ENCODE data around the gene FAM9B.

Gene FAM9B

DNA sequence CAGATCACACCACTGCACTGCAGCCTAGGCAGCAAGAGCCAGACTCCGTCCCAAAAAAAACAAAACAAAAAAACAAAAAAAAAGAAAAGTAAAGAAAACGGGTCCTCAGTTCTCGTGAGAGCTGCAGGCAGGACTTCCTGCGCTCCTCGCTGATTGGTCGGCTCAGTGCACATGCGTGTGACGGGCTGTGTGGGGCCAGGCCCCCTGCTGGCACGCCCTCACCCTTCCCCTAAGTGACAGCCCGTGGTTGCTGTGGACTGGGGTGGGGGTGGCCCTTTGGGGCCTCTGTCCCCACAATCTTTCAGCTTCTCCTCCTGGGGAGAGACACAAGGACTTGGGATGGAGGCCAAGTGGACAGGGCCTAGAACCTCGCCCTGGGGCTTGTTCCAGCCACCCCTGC lies at the start of gene FAM9B:
FAM9B (minus strand) TSS at position 139 of the 400 bp plus-strand sequence. CDS start 1,141 bp downstream, outside the sequence.
- Histone ChIP-seq H3K4me1 (ENCODE audit: insufficient read depth, low read length) (no peaks in the 10 kb centered on the region), H3K4me3 (ENCODE audit: low read length) (no peak within 1 kb of the TSS), H3K36me3 (ENCODE audit: insufficient read depth, low read length) (no peaks in the 10 kb centered on the region), H3K9me3 (ENCODE audit: low read length) (no peaks in the 10 kb centered on the region), H2AFZ (ENCODE audit: low read depth, low read length) (no peak within 1 kb of the TSS), H3K27me3 (ENCODE audit: insufficient read depth, low read length) (peaks cover 3% of the 10 kb centered on the region)

DNA sequence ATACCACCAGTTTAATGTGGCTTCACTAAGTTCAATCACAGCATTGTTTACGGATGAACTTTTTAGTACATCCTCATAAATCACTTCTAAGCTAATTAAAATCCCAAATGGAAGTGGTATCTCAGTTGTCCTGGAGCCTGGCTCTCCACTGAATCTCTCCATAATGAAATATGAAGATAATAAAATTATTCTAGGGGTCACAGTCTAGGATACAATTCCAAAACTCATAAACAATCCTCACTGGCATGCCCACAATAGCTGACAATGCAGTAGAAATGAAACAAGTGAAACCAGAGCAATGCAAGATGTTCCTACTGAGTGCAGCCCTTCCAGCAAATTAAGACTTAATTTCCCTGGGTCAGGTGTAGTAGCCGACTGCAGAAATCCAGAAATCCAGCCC lies 47.3 kb upstream of the FAM9B start:
- no peak overlapping the region for H3K4me3 ChIP-seq (ENCODE audit: low read length)
- no peaks in the 10 kb centered on the region for H3K4me1 ChIP-seq (ENCODE audit: insufficient read depth, low read length)
- no peaks in the 10 kb centered on the region for H3K27me3 ChIP-seq (ENCODE audit: insufficient read depth, low read length)
- no peaks in the 10 kb centered on the region for H3K9me3 ChIP-seq (ENCODE audit: low read length)
- no peak overlapping the region for H2AFZ ChIP-seq (ENCODE audit: low read depth, low read length)
- H3K36me3 ChIP-seq (ENCODE audit: insufficient read depth, low read length): no peaks in the 10 kb centered on the region

DNA sequence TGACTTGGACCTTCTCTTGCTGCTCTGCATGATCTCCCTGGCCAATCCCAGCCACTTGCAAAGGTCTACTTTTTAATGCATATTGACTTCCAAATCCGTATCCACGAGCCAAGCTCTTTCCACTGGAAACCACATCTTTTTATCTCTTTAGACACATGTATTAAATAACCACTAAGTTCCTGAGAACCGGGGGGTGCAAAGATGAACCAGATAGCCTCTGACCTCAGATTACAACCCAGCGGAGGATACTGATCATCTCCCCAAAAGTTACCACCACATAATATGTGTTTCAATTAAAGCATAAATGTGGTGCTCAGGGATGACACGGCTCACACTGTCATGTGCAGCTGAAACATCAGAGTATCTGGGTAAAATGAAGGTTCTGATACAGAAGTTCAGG lies 40.4 kb upstream of the FAM9B start:
- Histone ChIP-seq H3K36me3 (ENCODE audit: insufficient read depth, low read length) (no peaks in the 10 kb centered on the region), H3K9me3 (ENCODE audit: low read length) (no peaks in the 10 kb centered on the region), H2AFZ (ENCODE audit: low read depth, low read length) (no peak overlapping the region), H3K27me3 (ENCODE audit: insufficient read depth, low read length) (peaks cover 2% of the 10 kb centered on the region), H3K4me3 (ENCODE audit: low read length) (no peak overlapping the region), H3K4me1 (ENCODE audit: insufficient read depth, low read length) (no peaks in the 10 kb centered on the region)

DNA sequence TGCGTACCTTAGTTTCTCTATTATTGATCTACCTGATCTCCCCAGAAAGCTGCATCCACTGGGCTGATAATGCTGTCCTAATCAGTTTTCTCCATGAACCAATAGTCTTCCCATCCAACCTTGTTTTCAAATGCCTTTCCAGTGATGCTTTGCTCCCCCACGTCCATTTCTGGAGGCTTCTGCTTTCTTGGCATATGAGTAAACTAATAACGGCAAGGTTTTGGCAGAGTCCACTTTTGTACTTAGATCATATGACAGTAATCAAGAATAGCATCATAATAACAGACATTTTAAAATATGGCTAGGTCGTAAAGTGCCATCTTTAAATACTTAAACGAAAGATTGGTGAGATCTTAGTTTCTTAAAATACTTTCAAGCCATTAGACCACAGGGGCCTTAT lies 38.4 kb upstream of the FAM9B start:
- no peaks in the 10 kb centered on the region for H3K4me1 ChIP-seq (ENCODE audit: insufficient read depth, low read length)
- no peaks in the 10 kb centered on the region for H3K36me3 ChIP-seq (ENCODE audit: insufficient read depth, low read length)
- H3K4me3 ChIP-seq (ENCODE audit: low read length): no peak overlapping the region
- H3K9me3 ChIP-seq (ENCODE audit: low read length): no peaks in the 10 kb centered on the region
- no peak overlapping the region for H2AFZ ChIP-seq (ENCODE audit: low read depth, low read length)
- peaks cover 2% of the 10 kb centered on the region for H3K27me3 ChIP-seq (ENCODE audit: insufficient read depth, low read length)

DNA sequence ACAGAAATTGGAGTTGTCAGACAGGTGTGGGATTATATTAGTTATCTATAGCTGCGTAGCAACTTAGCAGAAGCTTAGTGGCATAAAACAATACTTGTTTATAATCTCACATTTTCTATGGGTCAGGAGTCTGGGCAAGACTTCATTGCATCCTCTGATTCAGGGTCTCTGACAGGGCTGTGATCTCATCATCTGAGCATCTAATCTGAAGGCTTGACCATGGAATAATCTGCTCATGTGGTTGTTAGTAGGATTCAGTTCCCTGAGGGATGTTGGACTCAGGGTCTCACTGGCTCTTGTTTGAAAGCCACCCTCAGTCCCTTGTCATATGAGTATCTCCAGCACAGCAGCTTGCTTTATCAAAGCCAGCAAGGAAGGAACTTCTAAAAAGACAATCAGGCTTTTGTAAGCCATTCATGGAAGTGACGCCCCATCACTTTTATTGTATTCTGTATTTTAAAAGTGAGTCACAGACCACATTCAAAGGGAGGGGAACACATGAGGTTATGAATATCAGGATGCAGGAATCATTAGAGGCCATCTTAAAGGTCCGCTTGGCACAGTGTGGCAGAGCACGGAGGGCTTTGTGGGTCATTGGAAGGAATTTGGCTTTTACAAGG lies 37.2 kb upstream of the FAM9B start:
- Histone ChIP-seq H3K36me3 (ENCODE audit: insufficient read depth, low read length) (no peaks in the 10 kb centered on the region), H3K4me3 (ENCODE audit: low read length) (no peak overlapping the region), H3K9me3 (ENCODE audit: low read length) (no peaks in the 10 kb centered on the region), H2AFZ (ENCODE audit: low read depth, low read length) (no peak overlapping the region), H3K27me3 (ENCODE audit: insufficient read depth, low read length) (peaks cover 2% of the 10 kb centered on the region), H3K4me1 (ENCODE audit: insufficient read depth, low read length) (no peaks in the 10 kb centered on the region)

DNA sequence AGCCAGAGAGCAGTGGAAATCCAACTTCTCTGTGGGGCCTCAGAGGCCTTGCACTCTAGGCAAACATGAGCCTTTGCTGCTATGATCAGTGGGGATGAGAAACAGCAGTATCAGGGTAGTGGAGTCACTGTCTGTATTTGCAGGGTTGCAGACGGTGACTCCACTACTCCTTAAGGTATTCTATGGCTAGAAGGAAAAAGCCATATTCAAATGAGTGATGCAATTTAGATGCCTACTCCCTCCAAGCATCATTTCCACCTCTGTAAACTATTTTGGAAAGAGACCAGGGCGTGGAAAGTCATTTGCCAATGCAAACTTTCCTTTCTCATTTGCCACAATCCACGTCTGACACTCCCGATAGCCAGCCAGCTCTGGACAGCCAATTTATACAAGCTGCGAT lies 35.6 kb upstream of the FAM9B start:
- Histone ChIP-seq H3K36me3 (ENCODE audit: insufficient read depth, low read length) (no peaks in the 10 kb centered on the region), H3K4me3 (ENCODE audit: low read length) (no peak overlapping the region)

DNA sequence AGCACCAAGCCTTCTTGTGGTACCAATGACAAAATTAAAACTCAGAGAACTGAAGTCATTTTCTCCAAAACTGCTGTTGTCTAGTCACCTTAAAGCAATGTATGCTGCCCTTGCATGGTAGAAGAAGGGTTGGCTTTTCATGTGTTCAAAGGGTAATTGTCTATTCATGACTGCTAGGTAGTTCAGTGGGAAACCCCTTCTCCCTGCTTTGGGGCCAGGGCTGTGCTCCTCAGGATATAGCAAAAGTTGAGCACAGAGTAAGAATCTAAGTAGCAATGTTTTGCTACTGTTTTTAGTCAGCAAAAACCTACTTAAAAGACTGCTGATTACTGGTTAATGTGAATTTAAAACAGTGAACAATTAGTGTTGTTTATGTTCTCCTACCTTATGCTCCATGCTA lies 30.8 kb upstream of the FAM9B start:
- H3K4me1 ChIP-seq (ENCODE audit: insufficient read depth, low read length): no peaks in the 10 kb centered on the region
- H3K9me3 ChIP-seq (ENCODE audit: low read length): no peaks in the 10 kb centered on the region
- no peak overlapping the region for H3K4me3 ChIP-seq (ENCODE audit: low read length)
- no peaks in the 10 kb centered on the region for H3K36me3 ChIP-seq (ENCODE audit: insufficient read depth, low read length)
- no peak overlapping the region for H2AFZ ChIP-seq (ENCODE audit: low read depth, low read length)
- no peaks in the 10 kb centered on the region for H3K27me3 ChIP-seq (ENCODE audit: insufficient read depth, low read length)

More for the DNA sequence above, 35.6 kb upstream of the FAM9B start:
- no peaks in the 10 kb centered on the region for H3K4me1 ChIP-seq (ENCODE audit: insufficient read depth, low read length)
- H2AFZ ChIP-seq (ENCODE audit: low read depth, low read length): no peak overlapping the region
- no peaks in the 10 kb centered on the region for H3K27me3 ChIP-seq (ENCODE audit: insufficient read depth, low read length)
- no peaks in the 10 kb centered on the region for H3K9me3 ChIP-seq (ENCODE audit: low read length)

DNA sequence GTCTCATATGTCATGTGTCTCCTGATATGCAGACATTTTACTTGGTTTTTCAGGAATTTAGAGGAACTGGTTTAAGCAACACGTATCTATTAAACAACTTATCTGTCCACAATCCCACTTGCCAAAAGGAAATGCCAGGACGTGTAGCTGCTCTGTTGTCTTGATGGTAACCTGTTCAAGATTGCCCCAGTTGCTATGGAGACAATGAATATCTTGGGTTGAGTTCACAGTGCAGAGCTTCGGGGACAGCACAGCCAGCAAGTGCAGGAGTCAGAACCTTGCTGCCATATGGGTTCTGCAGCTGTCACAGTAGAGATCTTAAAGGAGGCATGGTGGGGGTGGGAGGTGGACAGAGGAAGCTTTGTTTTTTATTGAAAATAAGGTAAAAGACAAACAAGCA lies 28.7 kb upstream of the FAM9B start:
- no peaks in the 10 kb centered on the region for H3K36me3 ChIP-seq (ENCODE audit: insufficient read depth, low read length)
- H2AFZ ChIP-seq (ENCODE audit: low read depth, low read length): no peak overlapping the region
- H3K27me3 ChIP-seq (ENCODE audit: insufficient read depth, low read length): no peaks in the 10 kb centered on the region
- H3K9me3 ChIP-seq (ENCODE audit: low read length): no peaks in the 10 kb centered on the region
- H3K4me1 ChIP-seq (ENCODE audit: insufficient read depth, low read length): no peaks in the 10 kb centered on the region
- H3K4me3 ChIP-seq (ENCODE audit: low read length): no peak overlapping the region

DNA sequence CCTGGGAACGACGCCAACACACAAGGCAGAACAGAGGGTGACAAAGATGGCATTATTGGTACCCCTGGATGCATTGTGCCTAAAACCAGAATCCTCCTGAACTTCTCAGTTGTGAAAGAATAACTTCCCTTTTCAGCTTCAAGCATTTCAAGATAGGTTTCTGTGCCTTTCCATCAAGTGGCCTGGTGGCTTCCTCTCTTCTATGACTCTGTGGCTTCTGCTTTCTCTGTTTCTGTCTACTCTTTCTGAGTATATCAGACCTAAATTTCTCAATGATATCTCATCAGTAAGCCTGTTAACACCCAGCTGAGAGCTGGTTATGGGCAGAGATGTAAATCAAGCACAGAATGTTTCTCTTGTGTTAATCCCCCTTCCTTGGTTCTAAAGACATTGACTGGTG lies 21.4 kb upstream of the FAM9B start:
- no peaks in the 10 kb centered on the region for H3K27me3 ChIP-seq (ENCODE audit: insufficient read depth, low read length)
- H3K4me1 ChIP-seq (ENCODE audit: insufficient read depth, low read length): no peaks in the 10 kb centered on the region
- H3K4me3 ChIP-seq (ENCODE audit: low read length): no peak overlapping the region
- no peak overlapping the region for H2AFZ ChIP-seq (ENCODE audit: low read depth, low read length)
- no peaks in the 10 kb centered on the region for H3K36me3 ChIP-seq (ENCODE audit: insufficient read depth, low read length)
- no peaks in the 10 kb centered on the region for H3K9me3 ChIP-seq (ENCODE audit: low read length)

DNA sequence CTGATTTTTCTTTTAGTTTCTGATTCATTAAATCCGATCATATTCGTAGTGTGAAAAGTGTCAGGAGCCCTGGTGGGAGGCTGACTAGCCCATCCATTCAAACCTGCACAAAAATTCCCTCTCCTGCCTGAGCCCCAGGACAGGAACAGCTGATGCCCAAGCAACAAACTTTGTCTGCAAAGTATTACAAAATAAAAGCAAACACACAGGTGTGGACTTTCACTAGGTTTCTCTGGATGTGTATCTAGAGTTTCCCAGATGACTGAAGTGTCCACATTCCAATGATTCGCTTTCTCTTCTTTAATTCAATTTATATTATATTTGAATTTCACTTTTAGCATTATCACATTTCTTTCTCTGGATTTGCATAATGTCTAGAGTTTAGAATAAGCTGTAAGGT lies 18.2 kb upstream of the FAM9B start:
- no peaks in the 10 kb centered on the region for H3K27me3 ChIP-seq (ENCODE audit: insufficient read depth, low read length)
- no peaks in the 10 kb centered on the region for H3K4me1 ChIP-seq (ENCODE audit: insufficient read depth, low read length)
- no peak overlapping the region for H3K4me3 ChIP-seq (ENCODE audit: low read length)
- no peak overlapping the region for H2AFZ ChIP-seq (ENCODE audit: low read depth, low read length)
- no peaks in the 10 kb centered on the region for H3K36me3 ChIP-seq (ENCODE audit: insufficient read depth, low read length)
- no peaks in the 10 kb centered on the region for H3K9me3 ChIP-seq (ENCODE audit: low read length)

DNA sequence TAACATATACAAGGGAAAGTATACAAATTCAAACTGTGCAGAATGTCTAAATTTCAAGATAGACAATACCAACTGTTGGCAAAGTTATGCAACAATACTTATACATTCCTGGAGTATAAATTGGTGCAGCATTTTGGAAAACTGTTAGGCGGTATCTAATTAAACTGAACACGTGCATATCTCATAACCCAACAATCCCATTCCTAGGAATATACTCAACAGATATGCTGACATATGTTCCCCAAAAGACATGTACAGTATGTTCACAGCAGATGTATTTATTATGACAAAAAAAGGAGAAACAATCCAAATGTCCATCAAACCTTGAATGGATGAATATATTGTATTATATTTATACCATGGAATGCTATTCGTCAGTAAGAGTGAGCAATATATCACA lies 16.4 kb upstream of the FAM9B start:
- no peaks in the 10 kb centered on the region for H3K9me3 ChIP-seq (ENCODE audit: low read length)
- H3K27me3 ChIP-seq (ENCODE audit: insufficient read depth, low read length): no peaks in the 10 kb centered on the region
- no peaks in the 10 kb centered on the region for H3K36me3 ChIP-seq (ENCODE audit: insufficient read depth, low read length)
- H3K4me1 ChIP-seq (ENCODE audit: insufficient read depth, low read length): no peaks in the 10 kb centered on the region
- H3K4me3 ChIP-seq (ENCODE audit: low read length): no peak overlapping the region
- no peak overlapping the region for H2AFZ ChIP-seq (ENCODE audit: low read depth, low read length)

DNA sequence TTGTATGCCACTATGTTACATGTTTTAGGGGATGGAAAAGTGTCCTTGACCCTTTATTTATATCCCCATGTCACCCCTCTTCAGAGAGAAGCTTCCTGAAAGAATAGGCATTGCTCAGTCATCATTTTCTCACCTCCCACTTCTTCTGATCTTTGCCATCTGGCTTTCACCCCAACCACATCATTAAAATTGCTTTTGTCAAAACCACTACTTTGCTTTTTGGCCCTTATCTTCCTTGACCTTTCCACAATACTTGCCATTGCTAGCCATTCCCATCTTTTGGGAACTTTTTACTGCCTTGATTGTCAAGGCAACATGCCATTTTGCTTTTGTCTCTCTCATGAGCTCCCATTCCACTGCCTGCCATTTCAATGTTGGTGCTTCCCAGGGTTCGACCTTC lies 14.9 kb upstream of the FAM9B start:
- no peaks in the 10 kb centered on the region for H3K9me3 ChIP-seq (ENCODE audit: low read length)
- no peaks in the 10 kb centered on the region for H3K4me1 ChIP-seq (ENCODE audit: insufficient read depth, low read length)
- H2AFZ ChIP-seq (ENCODE audit: low read depth, low read length): no peak overlapping the region
- no peaks in the 10 kb centered on the region for H3K36me3 ChIP-seq (ENCODE audit: insufficient read depth, low read length)
- H3K4me3 ChIP-seq (ENCODE audit: low read length): no peak overlapping the region
- no peaks in the 10 kb centered on the region for H3K27me3 ChIP-seq (ENCODE audit: insufficient read depth, low read length)

DNA sequence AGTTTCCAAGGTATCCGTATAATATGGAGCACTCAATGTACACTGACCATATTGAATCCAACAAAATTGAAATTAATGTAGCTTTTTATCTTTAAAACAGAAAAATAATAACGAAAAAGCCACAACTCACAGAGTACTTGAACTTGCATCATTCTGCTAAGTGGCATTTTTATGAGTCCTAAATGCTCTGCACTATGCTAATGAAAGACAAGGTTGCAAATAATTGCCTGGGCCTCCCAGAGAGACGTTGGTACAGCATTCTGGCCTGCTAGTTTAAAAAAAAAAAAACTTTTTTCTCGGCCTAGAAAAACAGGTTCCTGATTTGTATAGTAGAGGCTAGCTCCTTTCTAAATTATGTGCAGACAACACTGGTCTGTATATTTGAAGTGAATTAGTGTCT lies 4.3 kb upstream of the FAM9B start:
- no peaks in the 10 kb centered on the region for H3K36me3 ChIP-seq (ENCODE audit: insufficient read depth, low read length)
- no peaks in the 10 kb centered on the region for H3K4me1 ChIP-seq (ENCODE audit: insufficient read depth, low read length)
- H3K4me3 ChIP-seq (ENCODE audit: low read length): no peak overlapping the region
- H3K9me3 ChIP-seq (ENCODE audit: low read length): no peaks in the 10 kb centered on the region
- no peaks in the 10 kb centered on the region for H3K27me3 ChIP-seq (ENCODE audit: insufficient read depth, low read length)
- no peak overlapping the region for H2AFZ ChIP-seq (ENCODE audit: low read depth, low read length)

DNA sequence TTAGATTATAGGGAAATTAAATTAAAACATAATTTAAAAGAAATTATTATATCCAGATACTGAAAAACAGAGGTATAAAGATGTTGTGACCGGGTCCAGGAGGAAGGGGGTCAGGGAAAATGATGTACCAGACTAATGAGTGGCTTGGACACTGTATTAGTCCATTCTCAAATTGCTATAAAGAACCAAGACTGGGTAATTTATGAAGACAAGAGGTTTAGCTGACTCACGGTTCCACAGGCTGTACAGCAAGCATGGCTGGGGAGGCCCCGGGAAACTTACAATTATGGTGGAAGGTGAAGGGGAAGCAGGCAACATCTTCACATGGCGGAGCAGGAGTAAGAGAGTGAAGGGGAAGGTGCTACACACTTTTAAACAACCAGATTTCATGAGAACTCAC lies 3.4 kb upstream of the FAM9B start:
- Histone ChIP-seq H3K4me1 (ENCODE audit: insufficient read depth, low read length) (no peaks in the 10 kb centered on the region), H2AFZ (ENCODE audit: low read depth, low read length) (no peak overlapping the region), H3K4me3 (ENCODE audit: low read length) (no peak overlapping the region), H3K27me3 (ENCODE audit: insufficient read depth, low read length) (peaks cover 3% of the 10 kb centered on the region), H3K36me3 (ENCODE audit: insufficient read depth, low read length) (no peaks in the 10 kb centered on the region), H3K9me3 (ENCODE audit: low read length) (no peaks in the 10 kb centered on the region)

All from neuron (in vitro differentiated cells).